Renal cortex interstitium (tissue), 11 donors: ENCODE results near the gene CCKAR. TPM values are rescaled to one million over a fixed set of nuclear protein-coding genes. Genes with fewer than 3 reads are reported as not detected.
A peak's percentile ranks its signal among the peaks of the same experiment; 100 is the strongest.

ENCODE experiments used
- DNase-seq, 11 donors: peaks; one replicate each; pipeline ENCODE4 v3.0.0-alpha.2; 2013; ENCODE audit warnings: low read depth in 9 of 11, low spot score in 4 of 11; ENCODE audit errors: extremely low read depth in 1 of 11
- polyA plus RNA-seq, 3 donors: library from polyadenylated mRNA; unstranded; fragments of 120-200 nt; gene quantifications; one replicate each; pipeline ENCODE4 v1.2.1, GENCODE V29; 2013; ENCODE audit not compliant: insufficient read length in 3 of 3

The CCKAR gene
- polyA plus RNA-seq, 3 donors, result 0.06 to 0.09 TPM; not detected in 1

GRCh38 chr4:26466578-26467270 is 23.6 kb downstream of the CCKAR start:
- no peak for DNase-seq

DNA sequence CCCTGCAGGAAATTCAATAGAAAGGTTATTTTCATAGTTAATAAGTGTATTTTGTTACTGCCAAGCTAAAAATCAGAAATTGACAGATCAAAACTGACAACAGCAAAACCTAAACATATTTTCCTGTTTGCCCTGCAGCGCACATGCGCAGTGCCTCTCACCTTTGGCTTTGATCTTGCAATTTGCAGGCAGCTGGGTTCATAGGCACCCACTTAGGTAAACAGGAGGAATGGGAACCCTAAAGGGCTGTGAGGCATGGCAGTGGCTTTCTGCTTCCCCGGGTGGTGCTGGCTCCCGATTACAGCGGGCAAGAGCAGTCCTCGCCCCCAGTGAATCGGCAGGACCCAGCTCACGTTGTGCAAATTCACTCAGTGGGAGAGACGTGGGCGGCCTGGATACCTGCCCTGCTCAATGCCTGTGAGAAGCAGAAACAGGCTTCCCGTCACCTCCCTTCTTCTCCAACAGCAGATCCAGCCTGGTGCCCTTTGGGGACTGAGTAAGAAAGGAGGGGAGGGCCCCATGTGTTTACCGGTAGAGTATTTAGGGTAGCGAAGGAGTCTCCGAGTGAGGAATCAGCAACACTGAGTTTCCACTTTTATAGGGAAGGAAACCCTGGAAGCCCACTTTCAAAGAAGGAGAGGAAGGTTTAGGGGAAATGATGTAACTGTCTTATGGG is 25.7 kb downstream of the CCKAR start:
- no peak for DNase-seq

GRCh38 chr4:26463386-26463785 is 26.9 kb downstream of the CCKAR start:
- no peak for DNase-seq

GRCh38 chr4:26462874-26463273 is 27.4 kb downstream of the CCKAR start:
- no peak for DNase-seq

DNA sequence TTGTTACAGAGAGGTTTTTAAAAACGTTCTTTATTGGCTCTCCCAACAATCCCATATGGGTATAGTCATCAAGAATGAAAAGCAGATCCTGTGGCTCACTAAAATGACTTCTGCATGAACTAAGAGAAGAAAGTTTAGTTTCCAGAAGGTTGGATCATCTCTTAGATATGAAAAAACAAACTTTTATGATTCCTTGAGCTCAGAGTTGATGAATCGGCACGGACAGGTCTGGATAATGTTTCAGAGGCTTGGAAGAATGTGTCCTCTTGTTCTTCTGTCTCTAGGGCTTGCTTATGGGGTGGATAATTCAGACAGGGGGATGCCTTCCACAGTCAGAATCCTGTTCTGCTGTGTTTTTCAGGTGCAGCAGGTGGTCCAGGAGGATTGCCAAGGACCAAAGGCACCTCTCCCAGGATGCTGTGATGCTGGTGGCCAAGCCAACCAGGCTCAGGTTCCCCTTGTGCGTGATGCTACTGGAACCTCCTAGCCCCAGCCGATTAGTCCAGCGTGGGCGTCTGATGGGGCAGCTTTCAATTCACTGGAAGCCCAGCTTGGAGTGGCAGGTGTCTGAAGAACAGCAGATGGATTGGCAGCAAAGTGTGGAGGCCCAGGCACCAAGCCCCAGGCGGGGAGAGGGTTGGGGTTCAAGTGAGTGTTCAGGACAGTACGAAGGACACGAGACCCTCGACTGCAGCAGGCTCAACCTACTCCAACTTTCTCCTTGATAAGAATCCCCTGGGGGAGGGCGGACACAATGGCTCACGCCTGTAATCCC is 30.3 kb downstream of the CCKAR start:
- DNase-seq, result no peak

DNA sequence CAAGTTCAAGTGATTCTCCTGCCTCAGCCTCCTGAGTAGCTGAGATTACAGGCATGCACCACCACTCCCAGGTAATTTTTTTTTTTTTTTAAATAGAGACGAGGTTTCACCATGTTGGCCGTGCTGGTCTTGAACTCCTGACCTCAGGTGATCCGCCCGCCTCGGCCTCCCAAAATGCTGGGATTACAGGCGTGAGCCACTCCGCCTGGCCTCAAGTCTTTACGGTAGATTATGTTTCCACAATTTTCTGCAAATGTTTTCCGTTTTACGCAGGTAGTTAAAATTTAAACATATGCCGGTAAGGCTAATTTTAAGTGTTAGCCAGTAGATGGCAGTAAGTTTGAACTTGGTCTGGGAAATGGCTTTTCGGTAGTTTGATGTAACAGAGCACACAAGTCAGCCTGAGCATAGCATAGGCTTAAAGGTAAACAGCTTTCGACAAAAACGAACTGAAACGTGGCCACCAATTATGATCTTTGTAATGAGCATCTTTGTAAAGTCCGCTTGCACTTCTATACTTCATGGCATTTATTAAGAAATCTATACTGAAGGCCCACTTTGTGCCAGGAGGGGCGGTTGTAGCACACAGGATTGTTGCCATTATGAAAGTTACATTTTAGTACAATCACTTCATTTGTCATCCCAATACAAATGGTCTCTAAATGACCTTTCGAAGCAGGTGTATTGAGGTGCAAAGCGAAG is 31.1 kb downstream of the CCKAR start:
- DNase-seq, result peak in 7 of 11 donors; percentile 11 to 46 (median 30)

DNA sequence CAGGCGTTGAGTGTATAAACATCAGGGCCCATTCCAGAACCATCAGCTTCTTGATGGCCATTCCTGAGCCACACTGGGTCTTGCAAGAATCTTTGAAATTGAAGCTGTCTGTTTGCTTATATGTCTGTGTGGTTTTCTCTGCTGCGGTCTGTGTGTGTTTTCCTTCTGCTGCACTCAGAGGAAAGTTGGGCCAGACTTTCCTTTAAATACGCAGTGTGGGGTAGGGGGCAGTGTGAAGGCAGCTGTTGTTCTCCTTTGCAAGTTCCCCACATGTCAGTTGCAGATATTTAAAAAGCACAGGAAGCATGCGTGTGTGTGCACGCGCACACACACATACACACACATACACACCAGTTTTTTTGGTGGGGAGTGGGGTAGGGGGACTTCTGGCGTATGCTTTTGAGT is 32.1 kb downstream of the CCKAR start:
- no peak for DNase-seq

GRCh38 chr4:26457412-26457811 is 32.9 kb downstream of the CCKAR start:
- no peak for DNase-seq

DNA sequence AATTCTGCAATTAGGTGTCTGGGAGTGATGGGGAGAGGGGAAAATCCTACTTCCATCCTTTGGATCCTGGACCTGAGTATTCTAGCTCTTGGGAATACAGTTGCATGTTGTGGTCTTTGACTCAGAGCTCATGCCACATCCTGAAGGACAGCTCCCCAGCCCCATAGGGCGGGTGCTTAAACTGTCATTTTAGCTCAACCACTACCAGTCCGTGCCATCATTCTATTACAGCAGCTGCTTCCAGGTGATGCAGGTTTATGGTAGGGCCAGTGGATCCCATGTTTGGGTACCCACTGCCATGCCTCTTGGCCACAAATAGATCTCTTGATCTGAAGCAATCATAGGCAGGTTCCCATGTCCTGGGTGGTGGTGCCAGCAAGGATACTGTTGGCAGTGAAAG is 34.7 kb downstream of the CCKAR start:
- no peak for DNase-seq

GRCh38 chr4:26454961-26455360 is 35.3 kb downstream of the CCKAR start:
- DNase-seq, result no peak

DNA sequence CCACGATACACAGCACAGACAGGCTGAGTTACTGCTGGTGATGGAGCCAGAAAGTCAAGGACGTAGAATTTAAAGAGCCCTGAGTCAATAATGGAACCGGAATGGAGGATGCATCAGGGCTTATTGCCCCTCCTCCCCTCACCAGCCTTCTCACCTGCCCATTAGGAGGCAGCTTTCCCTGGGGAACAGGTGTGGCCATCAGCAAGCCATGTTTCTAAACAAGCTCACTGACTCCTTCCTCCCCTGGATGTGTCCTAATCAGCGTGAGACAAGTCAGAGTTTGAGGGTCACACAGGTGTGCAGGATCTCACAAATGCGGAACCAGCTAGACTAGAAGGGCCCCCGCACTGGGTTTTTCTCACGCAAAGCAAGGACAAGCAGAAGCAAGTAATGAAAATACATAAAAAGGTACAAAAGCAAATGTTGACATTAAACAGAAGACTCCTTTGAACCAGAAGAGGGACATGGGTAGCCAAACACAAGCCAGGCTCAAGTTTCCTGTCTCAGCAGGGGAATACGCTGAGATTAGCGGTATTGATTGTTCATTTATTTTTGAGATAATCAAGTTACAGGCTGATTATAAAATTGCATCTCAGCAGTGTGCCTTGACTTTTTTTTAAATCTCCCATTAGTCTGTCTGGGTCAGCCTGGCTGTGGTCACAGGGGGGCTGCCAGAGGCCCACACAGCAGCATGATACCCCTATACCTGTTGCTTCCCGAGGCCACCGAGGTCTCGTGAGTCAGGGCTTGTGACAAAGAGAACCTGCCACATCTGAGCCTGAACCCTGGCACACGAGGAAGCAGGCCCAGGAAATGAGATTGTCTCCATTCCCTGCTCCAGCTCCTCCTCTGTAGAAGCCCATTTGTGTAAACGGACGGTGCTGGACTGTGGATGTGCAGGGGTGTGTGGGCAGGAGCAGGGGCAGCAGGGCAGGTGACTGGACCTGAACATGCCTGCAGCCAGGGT is 37.4 kb downstream of the CCKAR start:
- no peak for DNase-seq

- no peak for DNase-seq
Measured at GRCh38 chr4:26451597-26451996, 38.7 kb downstream of the CCKAR start.

GRCh38 chr4:26450418-26450817 is 39.9 kb downstream of the CCKAR start:
- DNase-seq, result no peak

DNA sequence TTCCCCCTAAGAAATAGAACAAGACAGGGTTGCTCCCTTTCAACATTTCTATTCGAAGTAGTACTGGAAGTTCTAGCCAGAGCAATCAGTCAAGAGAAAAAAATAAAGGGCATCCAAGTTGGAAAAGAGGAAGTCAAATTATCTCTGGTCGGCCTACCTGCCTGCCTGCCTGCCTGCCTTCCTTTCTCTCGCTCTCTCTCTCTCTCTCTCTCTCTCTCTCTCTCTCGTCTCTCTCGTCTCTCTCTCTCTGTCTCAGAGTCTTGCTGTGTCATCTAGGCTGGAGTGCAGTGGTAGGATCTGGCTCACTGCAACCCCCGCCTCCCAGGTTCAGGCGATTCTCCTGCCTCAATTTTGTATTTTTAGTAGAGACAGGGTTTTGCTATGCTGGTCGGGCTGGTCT is 42.9 kb downstream of the CCKAR start:
- no peak for DNase-seq

- DNase-seq, result no peak
Measured at GRCh38 chr4:26441771-26442170, 48.5 kb downstream of the CCKAR start.

- peak in 1 of 11 donors; percentile 14 for DNase-seq
Measured at GRCh38 chr4:26441102-26441501, 49.2 kb downstream of the CCKAR start.

DNA sequence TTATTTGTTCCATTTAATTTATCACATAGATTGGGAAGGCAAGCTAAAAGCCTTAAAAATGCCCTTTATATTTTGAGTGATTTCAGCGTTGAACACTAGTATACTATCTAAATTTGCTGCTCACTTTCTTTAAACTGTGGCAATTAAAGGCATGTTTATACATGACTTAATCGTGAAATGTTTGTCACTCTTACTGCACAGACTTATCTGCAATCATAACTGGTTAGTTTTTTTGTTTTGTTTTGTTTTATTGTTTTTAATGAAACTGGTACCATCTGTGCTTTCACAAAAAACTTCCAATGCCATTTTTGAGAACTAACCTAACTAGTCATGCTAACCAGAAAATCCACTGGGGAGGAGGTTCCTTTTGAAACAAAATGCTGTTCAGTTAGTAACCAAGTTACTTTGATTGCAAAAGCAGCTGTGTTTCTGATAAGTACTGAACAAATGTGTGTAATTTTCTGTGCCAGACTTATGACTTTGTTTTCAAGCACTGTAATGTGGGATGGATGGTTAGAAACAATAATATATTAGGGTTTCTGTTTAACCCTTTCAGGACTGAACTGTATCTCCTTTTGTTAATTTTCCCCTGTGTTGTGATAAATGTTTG is 56.1 kb downstream of the CCKAR start:
- DNase-seq, result no peak

DNA sequence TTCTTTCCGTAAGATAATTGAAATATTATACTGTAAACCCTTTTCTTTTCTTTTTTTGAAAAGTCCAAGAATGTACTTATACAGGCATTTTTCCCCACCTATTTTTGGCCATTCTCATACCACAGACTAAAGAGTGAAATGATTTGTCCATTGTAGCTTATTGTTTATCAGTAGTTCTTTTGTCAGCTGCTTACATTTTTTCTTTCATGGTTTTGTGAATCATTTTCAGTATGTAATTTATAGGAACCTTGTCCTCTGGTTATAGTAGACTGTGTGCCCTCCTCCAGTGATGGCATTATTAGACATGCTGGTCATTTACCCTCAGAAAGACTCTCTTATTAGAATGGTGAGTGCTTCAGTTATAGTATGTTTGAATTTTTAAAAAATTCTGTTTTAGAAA is 56.7 kb downstream of the CCKAR start:
- DNase-seq, result no peak
